NT2/D1 (cell line): Measurements from ENCODE around the gene NTS.

ENCODE experiments used
- SUZ12 ChIP-seq: IDR thresholded peaks from 2 replicates; pipeline ENCODE4 v1.6.1; 2011; ENCODE audit not compliant: insufficient read length, insufficient read depth; ENCODE audit errors: extremely low read depth
- ZNF274 ChIP-seq: IDR thresholded peaks from 2 replicates; pipeline ENCODE4 v1.6.1; 2011; ENCODE audit warnings: mild to moderate bottlenecking, low read depth, low read length

- TF ChIP-seq ZNF274 (no peak), SUZ12 (no peak)
These were observed 49.8 kb downstream of the NTS start for GRCh38 chr12:85923767-85924331.
